HCT116 (cell line): ENCODE results near the gene OR8H1. TPM values are rescaled to one million over a fixed set of nuclear protein-coding genes. Genes with fewer than 3 reads are reported as not detected.

Experiments used
- ATAC-seq: fragments of 200-7000 bp; cut with Tn5 transposase; 2 replicates; pipeline ENCODE4 v1.9.1; 2020; ENCODE audit warnings: mild to moderate bottlenecking, moderate library complexity
- BruUV-seq: library from RNA; stranded (reverse); fragments of 400-500 nt; replicated peaks from 2 replicates; lab custom pipeline; 2021; lab: Mats Ljungman, UMichigan
- CTCF ChIA-PET: fragments of 300-600 bp; sonication (Branson Sonifier 250); formaldehyde crosslinking; loops from one replicate; lab custom pipeline; 2021; ENCODE audit warnings: antibody characterized with exemption; lab: Charles Lee
- POLR2A ChIA-PET: fragments of 300-600, 350-600 bp; sonication (Branson Sonifier 250); formaldehyde crosslinking; loops from one replicate; lab custom pipeline; 2021; ENCODE audit warnings: antibody characterized with exemption; lab: Charles Lee
- RAD21 ChIA-PET, 2 experiments: fragments of 300-600 bp; sonication (Branson Sonifier 250); formaldehyde crosslinking; loops; one replicate each; lab custom pipeline; 2023; ENCODE audit warnings: low total read pairs in 2 of 2; ENCODE audit not compliant: uncharacterized antibody in 2 of 2, unreplicated experiment in 2 of 2, low non-redundant PET in 1 of 2; lab: Charles Lee
- DNase-seq: peaks from one replicate; pipeline ENCODE4 v3.0.0-alpha.2; 2010; ENCODE audit warnings: low read depth, low spot score
- H2AFZ ChIP-seq: fragments of 200-600 bp; shearing (Covaris generic), sonication (generic); 2 replicates; pipeline ENCODE4 v1.6.1; 2017; ENCODE audit warnings: low read depth, mixed run types, mixed read lengths, antibody characterized with exemption, low read length; ENCODE audit not compliant: poor library complexity, severe bottlenecking
- H3K27ac ChIP-seq: 2 replicates; pipeline ENCODE4 v1.5.1; 2012; ENCODE audit warnings: low read depth, low read length
- H3K27me3 ChIP-seq: fragments of 200-600 bp; sonication (generic); 2 replicates; pipeline ENCODE4 v1.6.1; 2016; ENCODE audit warnings: mixed run types, low read length, mixed read lengths; ENCODE audit not compliant: insufficient read depth
- H3K36me3 ChIP-seq, 2 experiments: fragments of 200-500 bp in 1 of 2; fragments of 200-600 bp in 1 of 2; sonication (Bioruptor generic) in 1 of 2; sonication (generic) in 1 of 2; 2 replicates each; pipeline versions ENCODE4 v1.5.1 to v1.6.1; 2014 to 2016; ENCODE audit warnings: low read length in 2 of 2, inconsistent platforms in 1 of 2, mixed read lengths in 1 of 2, mixed run types in 1 of 2; ENCODE audit not compliant: insufficient read depth in 2 of 2, control insufficient read depth in 1 of 2
- H3K4me1 ChIP-seq, 2 experiments: fragments of 200-600 bp in 1 of 2; sonication (generic) in 1 of 2; 2 replicates each; pipeline versions ENCODE4 v1.5.1 to v1.6.1; 2012 to 2017; ENCODE audit warnings: low read length in 2 of 2, inconsistent platforms in 1 of 2, mild to moderate bottlenecking in 1 of 2, mixed read lengths in 1 of 2, mixed run types in 1 of 2, moderate library complexity in 1 of 2; ENCODE audit not compliant: insufficient read depth in 2 of 2, control insufficient read depth in 1 of 2
- H3K4me2 ChIP-seq: fragments of 200-600 bp; sonication (generic); 2 replicates; pipeline ENCODE4 v1.6.1; 2017; ENCODE audit warnings: mixed run types, low read length, mixed read lengths
- H3K4me3 ChIP-seq, 2 experiments: fragments of 200-600 bp in 1 of 2; sonication (generic) in 1 of 2; replicated peaks in 1 of 2; 2 replicates each; pipeline ENCODE4 v1.5.1; 2011 to 2016; ENCODE audit warnings: low read length in 2 of 2, control low read depth in 1 of 2, low read depth in 1 of 2, mild to moderate bottlenecking in 1 of 2, mixed read lengths in 1 of 2, mixed run types in 1 of 2
- H3K79me2 ChIP-seq: fragments of 200-600 bp; sonication (generic); 2 replicates; pipeline ENCODE4 v1.6.1; 2017; ENCODE audit warnings: mild to moderate bottlenecking, mixed run types, low read length, moderate library complexity, mixed read lengths; ENCODE audit not compliant: insufficient read depth
- H3K9ac ChIP-seq: fragments of 200-600 bp; sonication (generic); 2 replicates; pipeline ENCODE4 v1.6.1; 2016; ENCODE audit warnings: low read length, mixed read lengths
- H3K9me2 ChIP-seq: fragments of 200-600 bp; sonication (generic), shearing (Covaris generic); 2 replicates; pipeline ENCODE4 v1.6.1; 2017; ENCODE audit warnings: mixed run types, mild to moderate bottlenecking, moderate library complexity; ENCODE audit not compliant: insufficient read depth
- H3K9me3 ChIP-seq, 2 experiments: fragments of 200-500 bp in 1 of 2; fragments of 200-600 bp in 1 of 2; sonication (Bioruptor generic) in 1 of 2; sonication (generic) in 1 of 2; 2 replicates each; pipeline ENCODE4 v1.6.1; 2014 to 2017; ENCODE audit warnings: low read length in 2 of 2, mixed read lengths in 2 of 2, inconsistent platforms in 1 of 2, low read depth in 1 of 2, mild to moderate bottlenecking in 1 of 2, mixed run types in 1 of 2, moderate library complexity in 1 of 2; ENCODE audit not compliant: control insufficient read depth in 1 of 2, insufficient read depth in 1 of 2
- H4K20me1 ChIP-seq: fragments of 200-600 bp; sonication (generic), shearing (Covaris generic); 2 replicates; pipeline ENCODE4 v1.6.1; 2017; ENCODE audit warnings: mixed run types, mild to moderate bottlenecking, moderate library complexity; ENCODE audit not compliant: insufficient read depth
- EGR1 ChIP-seq: IDR thresholded peaks from 2 replicates; pipeline ENCODE4 v1.6.1; 2012; ENCODE audit warnings: low read depth
- ELF1 ChIP-seq: IDR thresholded peaks from 2 replicates; pipeline ENCODE4 v1.6.1; 2012; ENCODE audit warnings: low read depth, borderline replicate concordance
- EZH2 ChIP-seq: fragments of 200-600 bp; sonication (generic); IDR thresholded peaks from 2 replicates; pipeline ENCODE4 v1.6.1; 2017; ENCODE audit warnings: antibody characterized with exemption, mixed run types
- EZH2phosphoT487 ChIP-seq: fragments of 200-600 bp; IDR thresholded peaks from 2 replicates; pipeline ENCODE4 v1.6.1; 2018; ENCODE audit warnings: antibody characterized with exemption, borderline replicate concordance
- FOSL1 ChIP-seq: IDR thresholded peaks from 2 replicates; pipeline ENCODE4 v1.6.1; 2012; ENCODE audit warnings: low read depth
- JUND ChIP-seq: IDR thresholded peaks from 2 replicates; pipeline ENCODE4 v1.6.1; 2012
- POLR2AphosphoS5 ChIP-seq: IDR thresholded peaks from 2 replicates; pipeline ENCODE4 v1.6.1; 2011; ENCODE audit warnings: mild to moderate bottlenecking, low read depth, low read length, moderate library complexity
- RAD21 ChIP-seq: IDR thresholded peaks from 2 replicates; pipeline ENCODE4 v1.6.1; 2012; ENCODE audit warnings: low read depth, mild to moderate bottlenecking
- SIN3A ChIP-seq: IDR thresholded peaks from 2 replicates; pipeline ENCODE4 v1.6.1; 2012; ENCODE audit warnings: low read depth
- SP1 ChIP-seq: IDR thresholded peaks from 2 replicates; pipeline ENCODE4 v1.6.1; 2012; ENCODE audit warnings: low read depth
- YY1 ChIP-seq: IDR thresholded peaks from 2 replicates; pipeline ENCODE4 v1.6.1; 2011; ENCODE audit warnings: low read length, low read depth, moderate library complexity, mild to moderate bottlenecking; ENCODE audit not compliant: insufficient replicate concordance; ENCODE audit errors: extremely low read depth
- ZFX ChIP-seq: fragments of 450-650 bp; IDR thresholded peaks from 2 replicates; pipeline ENCODE4 v1.6.1; 2017
- ZNF274 ChIP-seq: fragments of 200-500 bp; sonication (Bioruptor generic); IDR thresholded peaks from 2 replicates; pipeline ENCODE4 v1.6.1; 2014; ENCODE audit warnings: mild to moderate bottlenecking, low read depth, low read length, inconsistent platforms
- intact Hi-C: fragments of 100-400 bp; cut with micrococcal nuclease; formaldehyde crosslinking; loops from 2 replicates; pipeline ENCODE4 v1.10.0; 2022
- total RNA-seq: library from RNA; stranded (reverse); gene quantifications from one replicate; pipeline ENCODE4 v1.2.1, GENCODE V29; 2021; ENCODE audit not compliant: unreplicated experiment
- TF ChIP-seq, protein P1 (sequence below): IDR thresholded peaks from 2 replicates; pipeline ENCODE4 v1.6.1; 2012
- TF ChIP-seq, protein P2 (sequence below): IDR thresholded peaks from 2 replicates; pipeline ENCODE4 v1.6.1; 2012; ENCODE audit warnings: low read depth
- TF ChIP-seq, protein P3 (sequence below): IDR thresholded peaks from 2 replicates; pipeline ENCODE4 v1.6.1; 2012

The OR8H1 gene
- total RNA-seq, 1 experiment from 2014 or later: not detected

DNA sequence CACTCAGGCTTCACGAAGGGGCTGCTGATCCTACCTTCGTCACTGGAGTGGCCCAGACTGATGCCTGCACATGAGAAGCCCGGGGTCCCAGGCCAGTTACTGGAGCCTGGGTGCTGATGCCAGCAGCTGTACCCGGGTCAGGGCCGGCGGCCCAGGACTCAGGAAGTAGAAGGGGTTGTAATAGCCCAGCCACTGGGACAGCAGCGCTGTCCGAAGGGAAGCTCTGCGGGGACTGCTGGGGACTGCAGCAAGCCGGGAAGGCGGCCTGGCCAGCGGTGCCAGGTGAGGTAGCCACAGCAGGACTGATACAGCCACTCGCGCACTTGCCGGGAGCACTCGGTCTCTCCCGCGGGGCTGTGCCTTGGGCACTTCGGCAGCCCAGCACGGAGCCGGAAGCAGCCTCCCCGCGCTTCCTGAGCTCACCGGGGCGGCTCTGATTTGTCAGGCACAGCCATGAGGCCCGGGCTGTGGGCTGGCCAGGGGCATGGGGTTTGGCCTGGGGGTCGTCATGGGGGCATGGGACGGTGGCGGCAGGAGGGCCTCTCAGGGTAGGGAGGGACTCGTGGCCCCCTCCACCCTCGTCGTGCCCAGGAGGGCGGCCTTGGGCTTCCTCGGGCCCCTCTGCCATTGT is 39.9 kb upstream of the OR8H1 start:
- DNase-seq: no peak
- ChIA-PET POLR2A (no interaction called here), CTCF (no interaction called here), RAD21 (no interaction called here)
- Histone ChIP-seq H3K4me3 (no peak overlapping the region), H3K9me3 (peaks cover 0 to 8% of the 10 kb centered on the region in 2 experiments; a peak in 2 of 4 replicates), H3K9me2 (no peaks in the 10 kb centered on the region), H3K27ac (no peak overlapping the region), H3K4me1 (no peaks in the 10 kb centered on the region), H2AFZ (no peak overlapping the region), H3K4me2 (no peak overlapping the region), H3K36me3 (no peaks in the 10 kb centered on the region), H3K79me2 (no peaks in the 10 kb centered on the region), H4K20me1 (no peaks in the 10 kb centered on the region), H3K9ac (no peak overlapping the region), H3K27me3 (no peaks in the 10 kb centered on the region)
- TF ChIP-seq SP1 (no peak), JUND (no peak), RAD21 (no peak), POLR2AphosphoS5 (no peak), SIN3A (no peak), YY1 (no peak), EGR1 (no peak), ELF1 (no peak), EZH2phosphoT487 (no peak), EZH2 (no peak), ZFX (no peak), ZNF274 (no peak), FOSL1 (no peak)
- TF ChIP-seq, protein P1, sequence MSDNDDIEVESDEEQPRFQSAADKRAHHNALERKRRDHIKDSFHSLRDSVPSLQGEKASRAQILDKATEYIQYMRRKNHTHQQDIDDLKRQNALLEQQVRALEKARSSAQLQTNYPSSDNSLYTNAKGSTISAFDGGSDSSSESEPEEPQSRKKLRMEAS: no peak
- TF ChIP-seq, protein P2, sequence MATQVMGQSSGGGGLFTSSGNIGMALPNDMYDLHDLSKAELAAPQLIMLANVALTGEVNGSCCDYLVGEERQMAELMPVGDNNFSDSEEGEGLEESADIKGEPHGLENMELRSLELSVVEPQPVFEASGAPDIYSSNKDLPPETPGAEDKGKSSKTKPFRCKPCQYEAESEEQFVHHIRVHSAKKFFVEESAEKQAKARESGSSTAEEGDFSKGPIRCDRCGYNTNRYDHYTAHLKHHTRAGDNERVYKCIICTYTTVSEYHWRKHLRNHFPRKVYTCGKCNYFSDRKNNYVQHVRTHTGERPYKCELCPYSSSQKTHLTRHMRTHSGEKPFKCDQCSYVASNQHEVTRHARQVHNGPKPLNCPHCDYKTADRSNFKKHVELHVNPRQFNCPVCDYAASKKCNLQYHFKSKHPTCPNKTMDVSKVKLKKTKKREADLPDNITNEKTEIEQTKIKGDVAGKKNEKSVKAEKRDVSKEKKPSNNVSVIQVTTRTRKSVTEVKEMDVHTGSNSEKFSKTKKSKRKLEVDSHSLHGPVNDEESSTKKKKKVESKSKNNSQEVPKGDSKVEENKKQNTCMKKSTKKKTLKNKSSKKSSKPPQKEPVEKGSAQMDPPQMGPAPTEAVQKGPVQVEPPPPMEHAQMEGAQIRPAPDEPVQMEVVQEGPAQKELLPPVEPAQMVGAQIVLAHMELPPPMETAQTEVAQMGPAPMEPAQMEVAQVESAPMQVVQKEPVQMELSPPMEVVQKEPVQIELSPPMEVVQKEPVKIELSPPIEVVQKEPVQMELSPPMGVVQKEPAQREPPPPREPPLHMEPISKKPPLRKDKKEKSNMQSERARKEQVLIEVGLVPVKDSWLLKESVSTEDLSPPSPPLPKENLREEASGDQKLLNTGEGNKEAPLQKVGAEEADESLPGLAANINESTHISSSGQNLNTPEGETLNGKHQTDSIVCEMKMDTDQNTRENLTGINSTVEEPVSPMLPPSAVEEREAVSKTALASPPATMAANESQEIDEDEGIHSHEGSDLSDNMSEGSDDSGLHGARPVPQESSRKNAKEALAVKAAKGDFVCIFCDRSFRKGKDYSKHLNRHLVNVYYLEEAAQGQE: no peak
- TF ChIP-seq, protein P3, sequence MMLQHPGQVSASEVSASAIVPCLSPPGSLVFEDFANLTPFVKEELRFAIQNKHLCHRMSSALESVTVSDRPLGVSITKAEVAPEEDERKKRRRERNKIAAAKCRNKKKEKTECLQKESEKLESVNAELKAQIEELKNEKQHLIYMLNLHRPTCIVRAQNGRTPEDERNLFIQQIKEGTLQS: no peak
- no TSS peak for BruUV-seq
- ATAC-seq: no peak
- intact Hi-C loops: no loop called here
